ENCODE measurements around the gene SGPL1. TPM values are rescaled to one million over a fixed set of nuclear protein-coding genes. Genes with fewer than 3 reads are reported as not detected.

The SGPL1 gene
- polyA plus RNA-seq, 3 donors from 2014 or later, result 19.8 to 25.9 (median 20.3) TPM

GRCh38 chr10:70892631-70893030 is 76.9 kb downstream of the SGPL1 start:
- H3K36me3 Mint-ChIP-seq, result peaks cover 0 to 4% (median 0%) of the 10 kb centered on the region in 3 donors
- DNase-seq, result no peak
- H3K27me3 Mint-ChIP-seq (ENCODE audit: low read depth in 3 of 3), result no peaks in the 10 kb centered on the region
- no peaks in the 10 kb centered on the region for H3K9me3 Mint-ChIP-seq
- peaks cover 9 to 11% of the 10 kb centered on the region in 2 donors for H3K4me1 Mint-ChIP-seq
- no peak overlapping the region for H3K4me3 Mint-ChIP-seq
- H3K27ac Mint-ChIP-seq, result no peak overlapping the region

GRCh38 chr10:70893227-70894006 is 77.7 kb downstream of the SGPL1 start:
- peaks cover 8 to 11% of the 10 kb centered on the region in 2 donors for H3K4me1 Mint-ChIP-seq
- H3K9me3 Mint-ChIP-seq, result no peaks in the 10 kb centered on the region

GRCh38 chr10:70894416-70894815 is 78.7 kb downstream of the SGPL1 start:
- Mint-ChIP-seq H3K4me1 (peaks cover 0 to 2% of the 10 kb centered on the region in 2 donors), H3K27me3 (ENCODE audit: low read depth in 3 of 3) (no peaks in the 10 kb centered on the region), H3K4me3 (no peak overlapping the region), H3K36me3 (peaks cover 0 to 4% (median 0%) of the 10 kb centered on the region in 3 donors), H3K27ac (no peak overlapping the region), H3K9me3 (no peaks in the 10 kb centered on the region)
- no peak for DNase-seq

More at GRCh38 chr10:70893227-70894006, 77.7 kb downstream of the SGPL1 start:
- no peak overlapping the region for H3K27ac Mint-ChIP-seq
- peaks cover 0 to 4% (median 0%) of the 10 kb centered on the region in 3 donors for H3K36me3 Mint-ChIP-seq
- H3K4me3 Mint-ChIP-seq, result no peak overlapping the region
- DNase-seq, result no peak
- H3K27me3 Mint-ChIP-seq (ENCODE audit: low read depth in 3 of 3), result no peaks in the 10 kb centered on the region

GRCh38 chr10:70896551-70896950 is 80.8 kb downstream of the SGPL1 start:
- no peak for DNase-seq
- Mint-ChIP-seq H3K36me3 (peaks cover 0 to 4% (median 0%) of the 10 kb centered on the region in 3 donors), H3K27ac (no peak overlapping the region), H3K4me3 (no peak overlapping the region), H3K4me1 (no peaks in the 10 kb centered on the region), H3K27me3 (ENCODE audit: low read depth in 3 of 3) (peaks cover 0 to 2% (median 0%) of the 10 kb centered on the region in 3 donors), H3K9me3 (no peaks in the 10 kb centered on the region)

- no peak for DNase-seq
- H3K27me3 Mint-ChIP-seq (ENCODE audit: low read depth in 3 of 3), result peaks cover 2 to 4% (median 3%) of the 10 kb centered on the region in 3 donors
- H3K27ac Mint-ChIP-seq, result no peak overlapping the region
- H3K36me3 Mint-ChIP-seq, result peaks cover 0 to 4% (median 0%) of the 10 kb centered on the region in 3 donors
- no peak overlapping the region for H3K4me3 Mint-ChIP-seq
- no peaks in the 10 kb centered on the region for H3K9me3 Mint-ChIP-seq
- no peaks in the 10 kb centered on the region for H3K4me1 Mint-ChIP-seq
These were observed 82.9 kb downstream of the SGPL1 start for GRCh38 chr10:70898687-70899086.

- H3K36me3 Mint-ChIP-seq, result peaks cover 0 to 4% (median 0%) of the 10 kb centered on the region in 3 donors
These were observed 83.3 kb downstream of the SGPL1 start for GRCh38 chr10:70899096-70899495.

GRCh38 chr10:70901276-70901878 is 85.6 kb downstream of the SGPL1 start:
- H3K27ac Mint-ChIP-seq, result no peak overlapping the region
- H3K36me3 Mint-ChIP-seq, result no peaks in the 10 kb centered on the region
- H3K4me1 Mint-ChIP-seq, result no peaks in the 10 kb centered on the region
- DNase-seq, result no peak
- H3K9me3 Mint-ChIP-seq, result peaks cover 0 to 1% (median 0%) of the 10 kb centered on the region in 6 donors
- peaks cover 3 to 4% (median 4%) of the 10 kb centered on the region in 3 donors for H3K27me3 Mint-ChIP-seq (ENCODE audit: low read depth in 3 of 3)
- H3K4me3 Mint-ChIP-seq, result no peak overlapping the region

More at GRCh38 chr10:70899096-70899495, 83.3 kb downstream of the SGPL1 start:
- Mint-ChIP-seq H3K27me3 (ENCODE audit: low read depth in 3 of 3) (peaks cover 2 to 4% (median 3%) of the 10 kb centered on the region in 3 donors), H3K4me3 (no peak overlapping the region), H3K4me1 (no peaks in the 10 kb centered on the region), H3K27ac (no peak overlapping the region), H3K9me3 (no peaks in the 10 kb centered on the region)
- no peak for DNase-seq

- no peak for DNase-seq
- no peak overlapping the region for H3K4me3 Mint-ChIP-seq
- H3K27me3 Mint-ChIP-seq (ENCODE audit: low read depth in 3 of 3), result peaks cover 3 to 4% (median 4%) of the 10 kb centered on the region in 3 donors
- H3K9me3 Mint-ChIP-seq, result peaks cover 0 to 3% (median 0%) of the 10 kb centered on the region in 6 donors
- H3K27ac Mint-ChIP-seq, result no peak overlapping the region
- H3K4me1 Mint-ChIP-seq, result no peaks in the 10 kb centered on the region
- no peaks in the 10 kb centered on the region for H3K36me3 Mint-ChIP-seq
These were observed 87.0 kb downstream of the SGPL1 start for GRCh38 chr10:70902661-70903261.

GRCh38 chr10:70903262-70903921 is 87.6 kb downstream of the SGPL1 start:
- H3K4me1 Mint-ChIP-seq, result no peaks in the 10 kb centered on the region
- peak in 2 of 3 donors; percentile 11 to 19 for DNase-seq
- no peak overlapping the region for H3K27ac Mint-ChIP-seq
- H3K4me3 Mint-ChIP-seq, result no peak overlapping the region
- peaks cover 3 to 4% (median 4%) of the 10 kb centered on the region in 3 donors for H3K27me3 Mint-ChIP-seq (ENCODE audit: low read depth in 3 of 3)
- H3K9me3 Mint-ChIP-seq, result peaks cover 0 to 3% (median 0%) of the 10 kb centered on the region in 6 donors
- no peaks in the 10 kb centered on the region for H3K36me3 Mint-ChIP-seq

- Mint-ChIP-seq H3K4me1 (no peaks in the 10 kb centered on the region), H3K27me3 (ENCODE audit: low read depth in 3 of 3) (peaks cover 3 to 4% (median 4%) of the 10 kb centered on the region in 3 donors), H3K4me3 (no peak overlapping the region), H3K27ac (no peak overlapping the region), H3K36me3 (no peaks in the 10 kb centered on the region), H3K9me3 (peaks cover 0 to 3% (median 0%) of the 10 kb centered on the region in 6 donors)
- DNase-seq, result no peak
These were observed 89.6 kb downstream of the SGPL1 start for GRCh38 chr10:70905071-70906021.

GRCh38 chr10:70906031-70906783 is 90.5 kb downstream of the SGPL1 start:
- Mint-ChIP-seq H3K27me3 (ENCODE audit: low read depth in 3 of 3) (peaks cover 2 to 4% (median 3%) of the 10 kb centered on the region in 3 donors), H3K27ac (no peak overlapping the region), H3K4me3 (no peak overlapping the region), H3K36me3 (no peaks in the 10 kb centered on the region), H3K9me3 (peaks cover 0 to 3% (median 0%) of the 10 kb centered on the region in 6 donors), H3K4me1 (no peaks in the 10 kb centered on the region)
- DNase-seq, result no peak

GRCh38 chr10:70906953-70907636 is 91.3 kb downstream of the SGPL1 start:
- H3K27me3 Mint-ChIP-seq (ENCODE audit: low read depth in 3 of 3), result peaks cover 2 to 4% (median 3%) of the 10 kb centered on the region in 3 donors
- no peaks in the 10 kb centered on the region for H3K36me3 Mint-ChIP-seq
- H3K9me3 Mint-ChIP-seq, result peaks cover 0 to 3% (median 0%) of the 10 kb centered on the region in 6 donors
- no peak overlapping the region for H3K4me3 Mint-ChIP-seq
- no peaks in the 10 kb centered on the region for H3K4me1 Mint-ChIP-seq
- no peak for DNase-seq
- H3K27ac Mint-ChIP-seq, result no peak overlapping the region
